Breast epithelium (tissue), 3 donors: ENCODE measurements around the gene WDR70.

Experiments
- CTCF ChIP-seq, 3 donors: fragments of 450-650 bp; IDR thresholded peaks; one replicate each; pipeline ENCODE4 v1.5.1; 2016 to 2017; ENCODE audit warnings: antibody characterized with exemption in 3 of 3, mild to moderate bottlenecking in 3 of 3, moderate library complexity in 3 of 3
- POLR2A ChIP-seq: fragments of 450-650 bp; IDR thresholded peaks from one replicate; pipeline ENCODE4 v1.6.1; 2016; ENCODE audit warnings: antibody characterized with exemption, mild to moderate bottlenecking, moderate library complexity
- POLR2AphosphoS5 ChIP-seq, 3 donors: sonication (generic); formaldehyde crosslinking; IDR thresholded peaks; one replicate each; pipeline ENCODE4 v1.6.1; 2017; ENCODE audit warnings: antibody characterized with exemption in 3 of 3

- TF ChIP-seq CTCF (IDR thresholded peaks at IDR 0.05) (no peak), POLR2AphosphoS5 (IDR thresholded peaks at IDR 0.05) (no peak), POLR2A (no peak)
These were observed 348.1 kb downstream of the WDR70 start for GRCh38 chr5:37727238-37727637.
